ENCODE data around the gene SMAD4.

Gene SMAD4

DNA sequence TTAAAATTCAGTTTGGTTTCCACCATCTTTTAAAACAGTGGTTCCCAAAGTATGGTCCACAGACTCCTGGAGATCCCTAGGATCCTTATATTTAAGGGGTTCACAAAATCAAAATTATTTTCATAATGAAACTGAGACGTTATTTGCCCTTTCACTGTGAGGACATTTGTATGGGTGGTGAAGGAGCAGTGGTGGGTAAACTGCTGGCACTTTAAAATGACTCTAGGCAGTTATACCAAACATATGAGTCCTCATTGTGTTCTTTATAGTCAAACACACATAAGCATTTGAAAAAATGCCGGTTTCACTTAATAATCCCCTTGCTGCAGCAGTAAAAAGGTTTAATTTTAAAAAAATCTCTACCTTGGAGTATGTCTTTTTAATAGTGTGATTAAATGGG, 7.2 kb downstream of the SMAD4 start:
- Histone ChIP-seq H3K27ac (no peak overlapping the region), H3K9ac (no peak overlapping the region), H3K79me2 (ENCODE audit: insufficient read depth, low read depth) (peaks cover 95% of the 10 kb centered on the region), H2AFZ (ENCODE audit: low read depth) (no peak overlapping the region), H3K36me3 (ENCODE audit: insufficient read depth) (no peaks in the 10 kb centered on the region), H4K20me1 (ENCODE audit: insufficient read depth) (peaks cover 18% of the 10 kb centered on the region; the same call in 1 of the 2 replicates), H3K4me2 (no peak overlapping the region), H3K4me3 (IDR thresholded peaks at IDR 0.05; ENCODE audit: insufficient read depth, low read depth, low read length) (no peak overlapping the region), H3K27me3 (ENCODE audit: insufficient read depth, low read depth) (no peaks in the 10 kb centered on the region), H3K4me1 (ENCODE audit: low read depth, poor library complexity, severe bottlenecking) (peaks cover 25% of the 10 kb centered on the region)
- TF ChIP-seq CTCF (conservative IDR thresholded peaks at IDR 0.05; ENCODE audit: low read depth, low read length), result no peak

- TF ChIP-seq CTCF (conservative IDR thresholded peaks at IDR 0.05; ENCODE audit: low read depth, low read length), result no peak
- Histone ChIP-seq H3K36me3 (ENCODE audit: insufficient read depth) (no peaks in the 10 kb centered on the region), H3K79me2 (ENCODE audit: insufficient read depth, low read depth) (peaks cover 95% of the 10 kb centered on the region), H3K27me3 (ENCODE audit: insufficient read depth, low read depth) (no peaks in the 10 kb centered on the region), H2AFZ (ENCODE audit: low read depth) (no peak overlapping the region), H3K9ac (no peak overlapping the region), H3K4me2 (no peak overlapping the region), H4K20me1 (ENCODE audit: insufficient read depth) (0 out of 2 replicates have a peak, but pooled peaks cover 13% of the 10 kb centered on the region), H3K4me3 (IDR thresholded peaks at IDR 0.05; ENCODE audit: insufficient read depth, low read depth, low read length) (no peak overlapping the region), H3K27ac (no peak overlapping the region), H3K4me1 (ENCODE audit: low read depth, poor library complexity, severe bottlenecking) (peaks cover 17% of the 10 kb centered on the region)
These were observed 8.1 kb downstream of the SMAD4 start for GRCh38 chr18:51038110-51038509.

- H3K4me1 ChIP-seq (ENCODE audit: low read depth, poor library complexity, severe bottlenecking), result peaks cover 21% of the 10 kb centered on the region
These were observed 9.4 kb downstream of the SMAD4 start for GRCh38 chr18:51039138-51040112.

GRCh38 chr18:51041677-51042352, 11.8 kb downstream of the SMAD4 start:
- H4K20me1 ChIP-seq (ENCODE audit: insufficient read depth), result peaks cover 16% of the 10 kb centered on the region
- H2AFZ ChIP-seq (ENCODE audit: low read depth), result no peak overlapping the region
- no peaks in the 10 kb centered on the region for H3K27me3 ChIP-seq (ENCODE audit: insufficient read depth, low read depth)
- TF ChIP-seq CTCF (conservative IDR thresholded peaks at IDR 0.05; ENCODE audit: low read depth, low read length), result no peak
- H3K27ac ChIP-seq, result no peak overlapping the region
- peaks cover 18% of the 10 kb centered on the region for H3K4me1 ChIP-seq (ENCODE audit: low read depth, poor library complexity, severe bottlenecking)
- no peak overlapping the region for H3K4me3 ChIP-seq (IDR thresholded peaks at IDR 0.05; ENCODE audit: insufficient read depth, low read depth, low read length)
- H3K4me2 ChIP-seq, result no peak overlapping the region
- peaks cover 94% of the 10 kb centered on the region for H3K79me2 ChIP-seq (ENCODE audit: insufficient read depth, low read depth)
- no peaks in the 10 kb centered on the region for H3K36me3 ChIP-seq (ENCODE audit: insufficient read depth)
- H3K9ac ChIP-seq, result no peak overlapping the region

More at GRCh38 chr18:51039138-51040112, 9.4 kb downstream of the SMAD4 start:
- H3K27ac ChIP-seq, result no peak overlapping the region
- H4K20me1 ChIP-seq (ENCODE audit: insufficient read depth), result peaks cover 15% of the 10 kb centered on the region; the same call in 1 of the 2 replicates
- H3K79me2 ChIP-seq (ENCODE audit: insufficient read depth, low read depth), result peaks cover 95% of the 10 kb centered on the region
- no peaks in the 10 kb centered on the region for H3K27me3 ChIP-seq (ENCODE audit: insufficient read depth, low read depth)
- H3K9ac ChIP-seq, result no peak overlapping the region
- H3K4me2 ChIP-seq, result no peak overlapping the region
- H3K4me3 ChIP-seq (IDR thresholded peaks at IDR 0.05; ENCODE audit: insufficient read depth, low read depth, low read length), result no peak overlapping the region
- no peaks in the 10 kb centered on the region for H3K36me3 ChIP-seq (ENCODE audit: insufficient read depth)
- no peak for TF ChIP-seq CTCF (conservative IDR thresholded peaks at IDR 0.05; ENCODE audit: low read depth, low read length)
- no peak overlapping the region for H2AFZ ChIP-seq (ENCODE audit: low read depth)
